Vagina (tissue), 2 donors: Measurements from ENCODE around the gene TMEM132C. TPM values are rescaled to one million over a fixed set of nuclear protein-coding genes. Genes with fewer than 3 reads are reported as not detected.
"Not testable (repeated sequence)": the region's sequence is repeated elsewhere in the genome, so short reads cannot be mapped to it uniquely, and the experiment has no call there.

Source experiments
- DNase-seq, 2 donors: peaks; one replicate each; pipeline ENCODE4 v3.0.0-alpha.2; 2017; ENCODE audit errors: extremely low spot score in 2 of 2
- H3K27ac ChIP-seq: fragments of 200-600 bp; sonication (generic); one replicate; pipeline ENCODE4 v1.5.1; 2019
- H3K27me3 ChIP-seq: fragments of 200-600 bp; sonication (generic); one replicate; pipeline ENCODE4 v1.5.1; 2019
- H3K36me3 ChIP-seq, 2 donors: fragments of 200-600 bp; sonication (generic); one replicate each; pipeline ENCODE4 v1.5.1; 2017 to 2019
- H3K4me1 ChIP-seq: fragments of 200-600 bp; sonication (generic); one replicate; pipeline ENCODE4 v1.5.1; 2019
- H3K4me3 ChIP-seq, 2 donors: fragments of 200-600 bp; sonication (generic); 1 replicate in 1 of 2; 2 replicates in 1 of 2; pipeline ENCODE4 v1.5.1; 2016 to 2019
- H3K9me3 ChIP-seq: fragments of 200-600 bp; sonication (generic); one replicate; pipeline ENCODE4 v1.5.1; 2019
- POLR2A ChIP-seq, 2 donors: fragments of 450-650 bp; IDR thresholded peaks; one replicate each; pipeline ENCODE4 v1.6.1; 2017; ENCODE audit warnings: antibody characterized with exemption in 2 of 2, mild to moderate bottlenecking in 2 of 2, moderate library complexity in 2 of 2
- POLR2AphosphoS5 ChIP-seq, 2 donors: sonication (generic); formaldehyde crosslinking; IDR thresholded peaks; one replicate each; pipeline ENCODE4 v1.9.0; 2017; ENCODE audit warnings: antibody characterized with exemption in 2 of 2, mild to moderate bottlenecking in 2 of 2, low read depth in 1 of 2; ENCODE audit not compliant: insufficient read depth in 1 of 2
- intact Hi-C: fragments of 100-400 bp; cut with DNase I; formaldehyde crosslinking; loops from one replicate; pipeline ENCODE4 v1.15.1; 2023
- total RNA-seq: library from RNA; depleted of rRNA; stranded (reverse); fragments of >200 nt; gene quantifications from one replicate; pipeline ENCODE4 v1.2.3, GENCODE V29; 2016
- TF ChIP-seq, protein P1 (sequence below), 3 experiments: fragments of 450-650 bp in 2 of 3; fragments of 200-600 bp in 1 of 3; sonication (generic) in 1 of 3; IDR thresholded peaks; one replicate each; pipeline ENCODE4 v1.5.1; 2017 to 2019; ENCODE audit warnings: antibody characterized with exemption in 3 of 3, mild to moderate bottlenecking in 2 of 3, moderate library complexity in 2 of 3

TMEM132C gene
- total RNA-seq, 1 donor from 2014 or later = 20.6 TPM

DNA sequence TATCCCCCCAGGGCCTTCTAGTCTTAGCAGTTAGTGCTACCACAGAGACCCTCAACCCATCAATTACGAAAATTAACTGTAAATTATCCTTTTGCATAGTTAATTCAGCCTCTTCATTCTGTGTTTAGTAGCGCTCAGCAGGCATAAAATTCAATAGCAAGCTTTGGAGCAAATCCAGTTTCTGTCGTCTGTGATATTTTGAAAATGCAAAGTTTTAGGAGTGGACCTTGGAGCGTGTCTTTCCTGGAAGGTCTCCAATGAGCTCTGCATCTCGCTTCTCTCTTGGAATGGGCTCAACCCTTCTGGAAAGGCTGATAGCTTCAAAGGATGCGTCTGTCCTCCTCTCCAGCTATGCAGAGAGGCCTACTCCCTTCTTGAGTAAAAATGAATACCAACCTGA is 333.9 kb downstream of the TMEM132C start:
- Histone ChIP-seq H3K9me3 (no peaks in the 10 kb centered on the region), H3K4me1 (no peaks in the 10 kb centered on the region), H3K27ac (no peak overlapping the region), H3K27me3 (no peaks in the 10 kb centered on the region), H3K4me3 (no peak overlapping the region), H3K36me3 (no peaks in the 10 kb centered on the region)
- no peak for DNase-seq
- intact Hi-C loops = no loop called here
- TF ChIP-seq, protein P1, sequence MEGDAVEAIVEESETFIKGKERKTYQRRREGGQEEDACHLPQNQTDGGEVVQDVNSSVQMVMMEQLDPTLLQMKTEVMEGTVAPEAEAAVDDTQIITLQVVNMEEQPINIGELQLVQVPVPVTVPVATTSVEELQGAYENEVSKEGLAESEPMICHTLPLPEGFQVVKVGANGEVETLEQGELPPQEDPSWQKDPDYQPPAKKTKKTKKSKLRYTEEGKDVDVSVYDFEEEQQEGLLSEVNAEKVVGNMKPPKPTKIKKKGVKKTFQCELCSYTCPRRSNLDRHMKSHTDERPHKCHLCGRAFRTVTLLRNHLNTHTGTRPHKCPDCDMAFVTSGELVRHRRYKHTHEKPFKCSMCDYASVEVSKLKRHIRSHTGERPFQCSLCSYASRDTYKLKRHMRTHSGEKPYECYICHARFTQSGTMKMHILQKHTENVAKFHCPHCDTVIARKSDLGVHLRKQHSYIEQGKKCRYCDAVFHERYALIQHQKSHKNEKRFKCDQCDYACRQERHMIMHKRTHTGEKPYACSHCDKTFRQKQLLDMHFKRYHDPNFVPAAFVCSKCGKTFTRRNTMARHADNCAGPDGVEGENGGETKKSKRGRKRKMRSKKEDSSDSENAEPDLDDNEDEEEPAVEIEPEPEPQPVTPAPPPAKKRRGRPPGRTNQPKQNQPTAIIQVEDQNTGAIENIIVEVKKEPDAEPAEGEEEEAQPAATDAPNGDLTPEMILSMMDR (IDR thresholded peaks at IDR 0.05) = no peak
- TF ChIP-seq POLR2A (IDR thresholded peaks at IDR 0.05) = no peak
- TF ChIP-seq POLR2AphosphoS5 (IDR thresholded peaks at IDR 0.05; ENCODE audit: insufficient read depth in 1 of 2, low read depth in 1 of 2) = no peak

DNA sequence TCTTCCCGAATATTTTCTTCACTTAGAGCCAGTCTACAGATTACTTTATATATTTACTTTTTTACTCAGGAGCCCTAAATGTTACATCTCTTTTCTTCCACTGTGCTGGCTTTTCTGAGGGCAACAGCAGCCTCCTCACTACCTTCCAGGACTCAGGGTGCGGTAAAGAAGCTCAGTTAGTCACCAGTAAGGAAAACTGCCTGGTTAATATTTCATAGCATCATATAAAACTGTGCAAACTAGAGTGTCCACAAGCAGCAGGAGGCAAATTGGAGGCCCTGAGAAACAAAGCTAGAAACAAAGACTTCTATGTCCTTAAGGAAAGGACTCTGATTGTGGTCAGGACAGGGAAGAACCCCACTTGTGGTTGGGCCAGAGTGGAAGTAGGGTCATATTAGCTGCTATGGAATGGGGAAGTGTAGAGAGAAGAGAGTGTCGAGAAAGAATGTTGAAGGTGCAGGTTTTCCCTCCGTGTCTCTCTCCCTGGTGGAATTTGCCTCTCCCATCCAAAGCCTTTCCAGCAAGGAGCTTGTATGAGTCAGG is 336.7 kb downstream of the TMEM132C start:
- Histone ChIP-seq H3K4me1 (no peaks in the 10 kb centered on the region), H3K27ac (no peak overlapping the region), H3K27me3 (no peaks in the 10 kb centered on the region), H3K4me3 (no peak overlapping the region), H3K36me3 (no peaks in the 10 kb centered on the region), H3K9me3 (no peaks in the 10 kb centered on the region)
- intact Hi-C loops = no loop called here
- DNase-seq = no peak
- no peak for TF ChIP-seq POLR2A (IDR thresholded peaks at IDR 0.05)
- no peak for TF ChIP-seq POLR2AphosphoS5 (IDR thresholded peaks at IDR 0.05; ENCODE audit: insufficient read depth in 1 of 2, low read depth in 1 of 2)
- TF ChIP-seq, protein P1 (IDR thresholded peaks at IDR 0.05) = no peak

DNA sequence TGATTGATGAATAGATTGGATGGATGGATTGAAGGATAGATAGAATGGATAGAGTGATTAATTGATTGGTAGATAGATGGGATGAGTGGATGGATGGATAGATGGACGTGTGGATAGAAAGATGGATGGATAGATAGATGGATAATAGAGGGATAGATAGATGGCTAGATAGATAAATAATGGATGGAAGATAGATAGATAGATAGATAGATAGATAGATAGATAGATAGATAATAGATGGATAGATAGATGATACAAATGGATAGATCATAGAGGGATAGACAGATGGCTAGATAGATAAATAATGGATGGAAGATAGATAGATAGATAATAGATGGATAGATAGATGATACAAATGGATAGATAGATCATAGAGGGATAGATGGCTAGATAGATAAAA is 337.2 kb downstream of the TMEM132C start:
- intact Hi-C loops, H3K9me3 ChIP-seq: not testable (repeated sequence)

DNA sequence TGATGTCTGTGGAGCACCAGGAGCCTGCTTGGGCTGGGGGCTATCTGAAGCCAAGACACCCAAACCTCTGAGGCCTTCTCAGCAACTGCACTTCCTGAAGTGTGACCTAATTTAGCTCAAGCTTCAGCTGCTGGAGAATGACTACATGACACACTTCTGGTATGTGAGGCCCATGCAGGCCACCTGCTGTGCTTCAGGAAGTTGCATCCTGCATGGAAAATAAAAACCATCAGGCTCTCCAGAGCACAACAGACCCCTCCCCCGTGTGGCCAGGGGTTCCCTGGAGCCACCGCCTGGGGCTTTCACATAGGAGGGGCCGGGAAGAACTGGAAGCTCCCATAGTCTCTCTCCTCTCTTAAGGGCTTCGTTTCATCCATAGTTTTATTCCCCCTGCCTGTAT is 339.1 kb downstream of the TMEM132C start:
- H3K4me1 ChIP-seq = no peaks in the 10 kb centered on the region
- H3K36me3 ChIP-seq = no peaks in the 10 kb centered on the region
- TF ChIP-seq POLR2AphosphoS5 (IDR thresholded peaks at IDR 0.05; ENCODE audit: insufficient read depth in 1 of 2, low read depth in 1 of 2) = no peak
- H3K27ac ChIP-seq = no peak overlapping the region
- no peak overlapping the region for H3K4me3 ChIP-seq
- no peak for DNase-seq
- intact Hi-C loops = no loop called here
- no peaks in the 10 kb centered on the region for H3K27me3 ChIP-seq
- H3K9me3 ChIP-seq = no peaks in the 10 kb centered on the region

More for the DNA sequence above, 337.2 kb downstream of the TMEM132C start:
- not testable (repeated sequence) for H3K27me3 ChIP-seq, H3K27ac ChIP-seq, H3K36me3 ChIP-seq, H3K4me3 ChIP-seq, DNase-seq, H3K4me1 ChIP-seq

DNA sequence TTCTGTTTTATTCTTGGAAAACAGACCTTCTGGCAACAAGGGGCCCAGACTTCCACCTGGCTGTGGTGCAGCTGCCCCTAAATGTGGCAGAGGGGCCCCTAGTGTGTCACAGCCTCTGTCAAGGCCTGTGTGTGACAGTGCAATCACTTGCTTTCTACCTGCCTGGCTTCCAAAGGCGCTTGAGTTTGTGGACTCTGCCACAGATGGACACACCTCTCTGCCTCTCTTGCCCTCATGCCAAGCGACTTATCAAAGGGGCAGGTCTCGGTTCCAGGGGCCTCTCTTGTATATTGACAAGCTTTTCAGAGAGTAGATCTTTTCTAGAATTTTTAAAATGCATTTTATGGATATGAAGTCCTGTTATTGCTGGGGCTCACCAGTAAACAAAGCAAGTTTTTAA is 339.6 kb downstream of the TMEM132C start:
- intact Hi-C loops = no loop called here
- TF ChIP-seq, protein P1 (IDR thresholded peaks at IDR 0.05) = no peak
- no peak for TF ChIP-seq POLR2A (IDR thresholded peaks at IDR 0.05)
- TF ChIP-seq POLR2AphosphoS5 (IDR thresholded peaks at IDR 0.05; ENCODE audit: insufficient read depth in 1 of 2, low read depth in 1 of 2) = no peak

DNA sequence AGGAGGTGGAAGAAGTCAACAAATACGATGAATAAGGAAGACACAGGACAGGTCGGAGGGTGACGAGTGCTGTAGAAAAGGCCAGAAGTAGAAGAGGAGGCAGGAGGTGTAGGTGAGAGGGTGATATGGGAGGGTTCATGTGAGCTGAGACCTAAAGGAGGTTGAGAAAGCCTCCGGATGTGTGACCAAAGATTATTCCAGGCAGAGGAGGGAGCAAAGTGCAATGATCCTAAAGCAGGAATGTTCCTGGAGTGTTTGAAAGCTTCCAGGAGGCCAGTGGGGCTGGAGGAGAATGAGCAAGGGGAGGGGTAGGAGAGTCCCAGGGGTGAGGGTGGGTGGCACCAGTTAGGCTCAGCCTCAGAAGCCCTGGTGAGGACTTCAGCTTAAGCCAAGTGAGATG is 340.0 kb downstream of the TMEM132C start:
- Histone ChIP-seq H3K36me3 (no peaks in the 10 kb centered on the region), H3K27me3 (no peaks in the 10 kb centered on the region), H3K4me1 (no peaks in the 10 kb centered on the region), H3K9me3 (no peaks in the 10 kb centered on the region), H3K4me3 (no peak overlapping the region), H3K27ac (no peak overlapping the region)
- intact Hi-C loops = no loop called here
- DNase-seq = no peak
- TF ChIP-seq POLR2AphosphoS5 (IDR thresholded peaks at IDR 0.05; ENCODE audit: insufficient read depth in 1 of 2, low read depth in 1 of 2) = no peak
- no peak for TF ChIP-seq POLR2A (IDR thresholded peaks at IDR 0.05)
- TF ChIP-seq, protein P1 (IDR thresholded peaks at IDR 0.05) = no peak

More for the DNA sequence above, 339.6 kb downstream of the TMEM132C start:
- DNase-seq = no peak
- no peaks in the 10 kb centered on the region for H3K9me3 ChIP-seq
- H3K4me1 ChIP-seq = no peaks in the 10 kb centered on the region
- no peaks in the 10 kb centered on the region for H3K27me3 ChIP-seq
- no peak overlapping the region for H3K4me3 ChIP-seq
- H3K36me3 ChIP-seq = no peaks in the 10 kb centered on the region
- H3K27ac ChIP-seq = no peak overlapping the region
